Measurements from ENCODE around the gene TBC1D22B. TPM values are rescaled to one million over a fixed set of nuclear protein-coding genes. Genes with fewer than 3 reads are reported as not detected.

TBC1D22B gene
- polyA plus RNA-seq, 3 donors, result 3.9 to 5.0 (median 4.9) TPM

DNA sequence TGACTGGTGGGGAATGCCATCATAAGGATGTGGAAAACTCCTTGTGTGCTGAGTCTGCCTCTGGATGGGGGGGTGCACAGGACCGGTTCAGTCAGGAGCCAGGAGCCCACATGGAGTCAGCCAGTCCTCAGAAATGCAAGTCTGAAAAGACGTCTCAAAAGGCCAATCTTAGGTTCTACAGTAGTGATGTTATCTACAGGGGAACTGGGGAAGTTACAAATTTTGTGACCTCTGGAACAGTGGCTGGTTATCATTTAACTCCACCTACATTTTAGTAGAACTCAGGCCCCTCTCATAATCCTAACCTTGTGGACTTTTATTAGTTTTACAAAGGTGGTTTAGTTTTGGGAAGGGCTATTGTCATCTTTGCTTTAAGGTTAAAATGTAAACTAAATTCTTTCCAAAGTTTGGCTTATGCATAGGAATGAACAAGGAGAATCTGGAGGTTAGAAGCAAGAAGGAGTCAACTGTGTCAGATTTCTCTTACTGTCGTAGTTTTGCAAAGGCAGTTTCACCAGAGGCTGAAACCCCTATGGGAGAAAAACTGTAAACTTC lies 13.7 kb upstream of the TBC1D22B start:
- Histone ChIP-seq H3K79me2 (ENCODE audit: insufficient read depth, low read length) (no peaks in the 10 kb centered on the region), H3K36me3 (replicated peaks in 1 of 2; ENCODE audit: control insufficient read depth in 1 of 2, insufficient read depth in 2 of 2, low read length in 2 of 2) (no peaks in the 10 kb centered on the region), H3K27ac (ENCODE audit: low read depth in 1 of 2, low read length in 2 of 2) (no peak overlapping the region), H3K4me1 (ENCODE audit: control insufficient read depth in 1 of 2, insufficient read depth in 2 of 2, low read length in 2 of 2) (peaks cover 17 to 22% of the 10 kb centered on the region in 2 donors), H3K9me3 (replicated peaks in 1 of 2; ENCODE audit: control insufficient read depth in 1 of 2, insufficient read depth in 1 of 2, low read length in 2 of 2) (no peaks in the 10 kb centered on the region), H3K9ac (ENCODE audit: insufficient read depth, low read length, poor library complexity, severe bottlenecking) (no peak overlapping the region), H3K4me3 (replicated peaks in 1 of 3; ENCODE audit: low read depth in 2 of 3, low read length in 3 of 3) (no peak overlapping the region), H4K20me1 (ENCODE audit: insufficient read depth, low read length) (no peaks in the 10 kb centered on the region), H3K4me2 (replicated peaks; ENCODE audit: extremely low read depth, low read length, poor library complexity, severe bottlenecking) (no peak overlapping the region), H2AFZ (ENCODE audit: insufficient read depth, low read depth, low read length, poor library complexity, severe bottlenecking) (no peak overlapping the region), H3K27me3 (ENCODE audit: control insufficient read depth in 2 of 2, insufficient read depth in 2 of 2, low read length in 2 of 2) (no peaks in the 10 kb centered on the region)
- 92% methylated on average over 1 of the region's 3 CpGs for WGBS (ENCODE audit: insufficient coverage)
- H3K4me1 Mint-ChIP-seq, result peaks cover 23% of the 10 kb centered on the region
- H3K9me3 Mint-ChIP-seq, result peaks cover 0 to 4% (median 0%) of the 10 kb centered on the region in 7 donors
- intact Hi-C loops (cut with micrococcal nuclease), result loop anchor here in 1 of 2 donors (5.0 kb wide), 1 partner anchor 282 kb away; no protein-coding TSS in a partner anchor
- TF ChIP-seq, protein P1, sequence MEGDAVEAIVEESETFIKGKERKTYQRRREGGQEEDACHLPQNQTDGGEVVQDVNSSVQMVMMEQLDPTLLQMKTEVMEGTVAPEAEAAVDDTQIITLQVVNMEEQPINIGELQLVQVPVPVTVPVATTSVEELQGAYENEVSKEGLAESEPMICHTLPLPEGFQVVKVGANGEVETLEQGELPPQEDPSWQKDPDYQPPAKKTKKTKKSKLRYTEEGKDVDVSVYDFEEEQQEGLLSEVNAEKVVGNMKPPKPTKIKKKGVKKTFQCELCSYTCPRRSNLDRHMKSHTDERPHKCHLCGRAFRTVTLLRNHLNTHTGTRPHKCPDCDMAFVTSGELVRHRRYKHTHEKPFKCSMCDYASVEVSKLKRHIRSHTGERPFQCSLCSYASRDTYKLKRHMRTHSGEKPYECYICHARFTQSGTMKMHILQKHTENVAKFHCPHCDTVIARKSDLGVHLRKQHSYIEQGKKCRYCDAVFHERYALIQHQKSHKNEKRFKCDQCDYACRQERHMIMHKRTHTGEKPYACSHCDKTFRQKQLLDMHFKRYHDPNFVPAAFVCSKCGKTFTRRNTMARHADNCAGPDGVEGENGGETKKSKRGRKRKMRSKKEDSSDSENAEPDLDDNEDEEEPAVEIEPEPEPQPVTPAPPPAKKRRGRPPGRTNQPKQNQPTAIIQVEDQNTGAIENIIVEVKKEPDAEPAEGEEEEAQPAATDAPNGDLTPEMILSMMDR (IDR thresholded peaks at IDR 0.05), result no peak
- peaks cover 0 to 4% of the 10 kb centered on the region in 2 donors for H3K36me3 Mint-ChIP-seq
- H3K27ac Mint-ChIP-seq, result peak overlapping the region in 1 of 7 donors; percentile 18
- DNase-seq, result no peak
- peaks cover 0 to 2% (median 0%) of the 10 kb centered on the region in 3 donors for H3K27me3 Mint-ChIP-seq (ENCODE audit: low read depth in 3 of 3)
- H3K4me3 Mint-ChIP-seq, result no peak overlapping the region

DNA sequence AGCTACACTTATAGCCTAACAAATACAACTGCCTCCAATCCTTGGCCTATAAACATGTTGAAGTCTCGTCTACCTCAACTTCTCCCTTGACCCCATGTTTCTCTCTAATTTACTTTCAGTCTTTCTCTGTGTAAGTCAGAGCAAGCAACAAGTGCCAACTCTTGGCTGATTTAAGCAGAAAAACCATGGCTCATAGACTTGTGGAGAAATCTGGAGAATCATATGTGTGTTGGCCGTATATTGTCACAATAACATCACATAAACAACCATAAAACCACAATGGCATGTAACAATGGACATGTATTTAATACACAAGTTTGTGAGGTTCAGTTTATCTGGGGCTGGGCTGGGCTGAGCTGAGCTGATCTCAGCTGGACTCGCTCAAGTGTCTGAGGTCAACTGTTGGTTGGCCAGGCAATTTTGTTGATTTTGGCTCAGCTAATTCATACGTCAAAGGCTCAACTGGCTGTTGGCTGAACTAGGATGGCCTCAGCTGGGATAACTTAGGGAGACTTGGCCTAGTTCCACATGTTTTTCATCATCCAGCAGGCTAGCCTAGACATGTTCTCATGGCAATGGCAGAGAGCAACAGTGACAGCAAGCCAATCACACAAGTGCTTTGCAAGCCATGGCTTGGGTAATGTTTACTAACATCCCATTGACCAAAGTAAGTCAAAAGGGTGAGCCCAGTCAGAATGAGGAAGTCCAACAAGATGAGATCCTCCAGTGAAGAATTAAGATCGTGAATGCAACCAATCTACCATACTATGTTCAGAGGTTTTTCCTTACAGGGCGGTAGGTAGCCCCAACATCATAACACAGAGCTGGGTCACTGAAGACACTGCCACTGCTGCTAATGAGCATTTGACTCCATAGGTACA lies 12.9 kb upstream of the TBC1D22B start:
- H3K4me2 ChIP-seq (replicated peaks; ENCODE audit: extremely low read depth, low read length, poor library complexity, severe bottlenecking), result no peak overlapping the region

More for the DNA sequence above, 12.9 kb upstream of the TBC1D22B start:
- peaks cover 14 to 18% of the 10 kb centered on the region in 2 donors for H3K4me1 ChIP-seq (ENCODE audit: control insufficient read depth in 1 of 2, insufficient read depth in 2 of 2, low read length in 2 of 2)
- H3K9me3 Mint-ChIP-seq, result peaks cover 0 to 3% (median 0%) of the 10 kb centered on the region in 7 donors
- TF ChIP-seq, protein P1 (IDR thresholded peaks at IDR 0.05), result no peak
- no peak overlapping the region for H3K27ac ChIP-seq (ENCODE audit: low read depth in 1 of 2, low read length in 2 of 2)
- H3K79me2 ChIP-seq (ENCODE audit: insufficient read depth, low read length), result no peaks in the 10 kb centered on the region
- H3K9ac ChIP-seq (ENCODE audit: insufficient read depth, low read length, poor library complexity, severe bottlenecking), result no peak overlapping the region
- H3K27ac Mint-ChIP-seq, result peak overlapping the region in 4 of 7 donors; percentile 15 to 53 (median 22)
- no peaks in the 10 kb centered on the region for H3K36me3 ChIP-seq (replicated peaks in 1 of 2; ENCODE audit: control insufficient read depth in 1 of 2, insufficient read depth in 2 of 2, low read length in 2 of 2)
- no peaks in the 10 kb centered on the region for H3K9me3 ChIP-seq (replicated peaks in 1 of 2; ENCODE audit: control insufficient read depth in 1 of 2, insufficient read depth in 1 of 2, low read length in 2 of 2)
- peaks cover 0 to 4% of the 10 kb centered on the region in 2 donors for H3K36me3 Mint-ChIP-seq
- peaks cover 20% of the 10 kb centered on the region for H3K4me1 Mint-ChIP-seq
- no peak overlapping the region for H3K4me3 ChIP-seq (replicated peaks in 1 of 3; ENCODE audit: low read depth in 2 of 3, low read length in 3 of 3)
- H3K27me3 Mint-ChIP-seq (ENCODE audit: low read depth in 3 of 3), result peaks cover 0 to 2% (median 0%) of the 10 kb centered on the region in 3 donors
- DNase-seq, result peak; percentile 25 to 42 (median 33)
- H4K20me1 ChIP-seq (ENCODE audit: insufficient read depth, low read length), result no peaks in the 10 kb centered on the region
- no peak overlapping the region for H2AFZ ChIP-seq (ENCODE audit: insufficient read depth, low read depth, low read length, poor library complexity, severe bottlenecking)
- 100% methylated on average over 3 of the region's 6 CpGs for WGBS (ENCODE audit: insufficient coverage)
- intact Hi-C loops (cut with micrococcal nuclease), result loop anchor here in 1 of 2 donors (5.0 kb wide), 1 partner anchor 282 kb away; no protein-coding TSS in a partner anchor
- no peak overlapping the region for H3K4me3 Mint-ChIP-seq
- H3K27me3 ChIP-seq (ENCODE audit: control insufficient read depth in 2 of 2, insufficient read depth in 2 of 2, low read length in 2 of 2), result no peaks in the 10 kb centered on the region
